Ramos (cell line): ENCODE measurements around the gene KDM3A.

Experiments used
- in situ Hi-C: fragments of 300-500 bp; cut with MboI; formaldehyde crosslinking; loops from one replicate; pipeline ENCODE4 v1.14.3; 2022; ENCODE audit warnings: low sequenced_read_pairs; ENCODE audit not compliant: unreplicated experiment

KDM3A gene

GRCh38 chr2:86440631-86441391 lies at the start of gene KDM3A:
TSS of gene KDM3A (plus strand) at chr2:86441371. CDS start at chr2:86442048, 677 bp downstream.
- in situ Hi-C loops, result no loop called here

GRCh38 chr2:86392873-86393518 lies 48.2 kb upstream of the KDM3A start:
- in situ Hi-C loops, result no loop called here

GRCh38 chr2:86393521-86394491 lies 47.4 kb upstream of the KDM3A start:
- in situ Hi-C loops, result no loop called here

- in situ Hi-C loops, result no loop called here
These were observed 44.8 kb upstream of the KDM3A start for GRCh38 chr2:86396291-86396785.

GRCh38 chr2:86397986-86398385 lies 43.2 kb upstream of the KDM3A start:
- in situ Hi-C loops, result no loop called here

GRCh38 chr2:86398500-86399474 lies 42.4 kb upstream of the KDM3A start:
- in situ Hi-C loops, result no loop called here

GRCh38 chr2:86400321-86400720 lies 40.9 kb upstream of the KDM3A start:
- in situ Hi-C loops, result no loop called here

GRCh38 chr2:86410581-86410980 lies 30.6 kb upstream of the KDM3A start:
- in situ Hi-C loops, result no loop called here

- in situ Hi-C loops, result no loop called here
These were observed 29.8 kb upstream of the KDM3A start for GRCh38 chr2:86411396-86411795.

GRCh38 chr2:86412007-86412406 lies 29.2 kb upstream of the KDM3A start:
- in situ Hi-C loops, result no loop called here

GRCh38 chr2:86413296-86414094 lies 27.7 kb upstream of the KDM3A start:
- in situ Hi-C loops, result no loop called here

GRCh38 chr2:86414996-86415395 lies 26.2 kb upstream of the KDM3A start:
- in situ Hi-C loops, result no loop called here

GRCh38 chr2:86416146-86416545 lies 25.0 kb upstream of the KDM3A start:
- in situ Hi-C loops, result no loop called here

- in situ Hi-C loops, result no loop called here
These were observed 23.2 kb upstream of the KDM3A start for GRCh38 chr2:86417961-86418360.

- in situ Hi-C loops, result no loop called here
These were observed 20.3 kb upstream of the KDM3A start for GRCh38 chr2:86420913-86421312.

GRCh38 chr2:86426271-86426670 lies 14.9 kb upstream of the KDM3A start:
- in situ Hi-C loops, result no loop called here

GRCh38 chr2:86429335-86429734 lies 11.8 kb upstream of the KDM3A start:
- in situ Hi-C loops, result no loop called here

- in situ Hi-C loops, result no loop called here
These were observed 10.8 kb upstream of the KDM3A start for GRCh38 chr2:86430368-86430767.

- in situ Hi-C loops, result no loop called here
These were observed 8.0 kb upstream of the KDM3A start for GRCh38 chr2:86433137-86433536.
